Measurements from ENCODE around the gene MAP4K4. TPM values are rescaled to one million over a fixed set of nuclear protein-coding genes. Genes with fewer than 3 reads are reported as not detected.

Gene MAP4K4
- total and polyA plus RNA-seq, 2 of the 13 experiments (the other 11 are each of a cell fraction or from before 2014, with no cell fraction given), result 105 to 264 TPM

GRCh38 chr2:101823347-101823791 is 125.9 kb downstream of the MAP4K4 start (continued):
- TF ChIP-seq ZNF678 (CRISPR knock-in tag; IDR thresholded peaks at IDR 0.05) (no peak), NFE2L2 (IDR thresholded peaks at IDR 0.05; ENCODE audit: low read length) (no peak), ZMYM2 (CRISPR knock-in tag; IDR thresholded peaks at IDR 0.05) (peak; percentile 46; the same call in 1 of the 2 replicates), AKNA (CRISPR knock-in tag; IDR thresholded peaks at IDR 0.05; ENCODE audit: borderline replicate concordance) (no peak), RFXAP (CRISPR knock-in tag; IDR thresholded peaks at IDR 0.05; ENCODE audit: borderline replicate concordance) (no peak), HNRNPLL (IDR thresholded peaks at IDR 0.05; ENCODE audit: low read depth, low read length, poor library complexity, severe bottlenecking) (no peak), PHF5A (CRISPR knock-in tag; IDR thresholded peaks at IDR 0.05; ENCODE audit: low read depth, unreplicated experiment) (no peak), STAT5B (CRISPR knock-in tag; IDR thresholded peaks at IDR 0.05) (no peak), ZNF446 (CRISPR knock-in tag; IDR thresholded peaks at IDR 0.05) (no peak), PHF8 (CRISPR knock-in tag; IDR thresholded peaks at IDR 0.05) (no peak), FOXO4 (CRISPR knock-in tag; conservative IDR thresholded peaks at IDR 0.05) (0 out of 2 replicates have a peak, but pooled peaks have one; percentile 92), ZNF660 (CRISPR knock-in tag; IDR thresholded peaks at IDR 0.05; ENCODE audit: borderline replicate concordance, low read depth) (no peak), ARID2 (CRISPR knock-in tag; IDR thresholded peaks at IDR 0.05; ENCODE audit: borderline replicate concordance) (no peak; the same call in 1 of the 2 replicates), TAF15 (IDR thresholded peaks at IDR 0.05; ENCODE audit: low read depth, low read length, poor library complexity, severe bottlenecking) (no peak), JDP2 (CRISPR knock-in tag; IDR thresholded peaks at IDR 0.05; ENCODE audit: borderline replicate concordance) (no peak), NRL (CRISPR knock-in tag; IDR thresholded peaks at IDR 0.05; ENCODE audit: borderline replicate concordance) (no peak), ZNF792 (CRISPR knock-in tag; IDR thresholded peaks at IDR 0.05) (no peak), TRIM22 (IDR thresholded peaks at IDR 0.05) (no peak)
- TF ChIP-seq, protein P1, sequence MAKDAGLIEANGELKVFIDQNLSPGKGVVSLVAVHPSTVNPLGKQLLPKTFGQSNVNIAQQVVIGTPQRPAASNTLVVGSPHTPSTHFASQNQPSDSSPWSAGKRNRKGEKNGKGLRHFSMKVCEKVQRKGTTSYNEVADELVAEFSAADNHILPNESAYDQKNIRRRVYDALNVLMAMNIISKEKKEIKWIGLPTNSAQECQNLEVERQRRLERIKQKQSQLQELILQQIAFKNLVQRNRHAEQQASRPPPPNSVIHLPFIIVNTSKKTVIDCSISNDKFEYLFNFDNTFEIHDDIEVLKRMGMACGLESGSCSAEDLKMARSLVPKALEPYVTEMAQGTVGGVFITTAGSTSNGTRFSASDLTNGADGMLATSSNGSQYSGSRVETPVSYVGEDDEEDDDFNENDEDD (CRISPR knock-in tag; IDR thresholded peaks at IDR 0.05; ENCODE audit: borderline replicate concordance), result no peak
- TF ChIP-seq, protein P2, sequence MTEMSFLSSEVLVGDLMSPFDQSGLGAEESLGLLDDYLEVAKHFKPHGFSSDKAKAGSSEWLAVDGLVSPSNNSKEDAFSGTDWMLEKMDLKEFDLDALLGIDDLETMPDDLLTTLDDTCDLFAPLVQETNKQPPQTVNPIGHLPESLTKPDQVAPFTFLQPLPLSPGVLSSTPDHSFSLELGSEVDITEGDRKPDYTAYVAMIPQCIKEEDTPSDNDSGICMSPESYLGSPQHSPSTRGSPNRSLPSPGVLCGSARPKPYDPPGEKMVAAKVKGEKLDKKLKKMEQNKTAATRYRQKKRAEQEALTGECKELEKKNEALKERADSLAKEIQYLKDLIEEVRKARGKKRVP (CRISPR knock-in tag; IDR thresholded peaks at IDR 0.05), result no peak
